Mammary epithelial cell (primary cell): ENCODE data around the gene TEAD3.

Experiments used
- CTCF ChIP-seq, 2 donors: IDR thresholded peaks in 1 of 2; conservative IDR thresholded peaks in 1 of 2; 2 replicates each; pipeline ENCODE4 v1.5.1; 2011 to 2012; ENCODE audit warnings: inconsistent platforms in 2 of 2, low read length in 2 of 2, mild to moderate bottlenecking in 2 of 2, control low read depth in 1 of 2, low read depth in 1 of 2; ENCODE audit not compliant: insufficient read depth in 1 of 2; ENCODE audit errors: extremely low read depth in 1 of 2
- EZH2 ChIP-seq: IDR thresholded peaks from 2 replicates; pipeline ENCODE4 v1.6.1; 2012; ENCODE audit warnings: low read length, inconsistent platforms, borderline replicate concordance

GRCh38 chr6:35429463-35429862 lies 67.4 kb downstream of the TEAD3 start:
- TF ChIP-seq CTCF (conservative IDR thresholded peaks at IDR 0.05 in 1 of 2, IDR thresholded peaks at IDR 0.05 in 1 of 2; ENCODE audit: extremely low read depth in 1 of 2, insufficient read depth in 1 of 2, low read depth in 1 of 2, low read length in 2 of 2) (no peak), EZH2 (no peak)
